ENCODE data around the gene PAGE4. TPM values are rescaled to one million over a fixed set of nuclear protein-coding genes. Genes with fewer than 3 reads are reported as not detected.

PAGE4 gene
- total RNA-seq, 2 experiments from 2014 or later = not detected

GRCh38 chrX:49878834-49879655 lies 49.9 kb downstream of the PAGE4 start, which contains the start of gene USP27X:
USP27X (plus strand) TSS chrX:49879484; CDS start chrX:49880308, 824 bp downstream.
- BruUV-seq (replicated peaks) = no TSS peak

GRCh38 chrX:49879656-49880277 lies 50.7 kb downstream of the PAGE4 start:
- no peaks in the 10 kb centered on the region for H3K79me2 ChIP-seq (ENCODE audit: insufficient read depth, low read depth, low read length)
- no TSS peak for BruUV-seq (replicated peaks)
- H3K4me2 ChIP-seq (ENCODE audit: low read length) = peak overlapping the region; percentile 68
- peak overlapping the region; percentile 68 for H3K4me3 ChIP-seq (ENCODE audit: low read depth, low read length, poor library complexity, severe bottlenecking)
- H3K27ac ChIP-seq (ENCODE audit: low read depth, low read length, poor library complexity, severe bottlenecking) = no peak overlapping the region
- no peaks in the 10 kb centered on the region for H4K20me1 ChIP-seq (ENCODE audit: insufficient read depth, low read length)
- no peak for TF ChIP-seq EZH2phosphoT487 (IDR thresholded peaks at IDR 0.05; ENCODE audit: borderline replicate concordance, low read depth, low read length)
- no peak for TF ChIP-seq CTCF (conservative IDR thresholded peaks at IDR 0.05; ENCODE audit: low read length)
- POLR2A ChIA-PET = interaction anchor here (0.6 kb wide), 1 partner anchor 756 kb away, joined by 3 read pairs; no protein-coding TSS in a partner anchor
- H3K9me3 ChIP-seq (ENCODE audit: low read length) = no peaks in the 10 kb centered on the region
- CTCF ChIA-PET (ENCODE audit: unreplicated experiment) = interaction anchor here (1.4 kb wide), 1 partner anchor 40 kb away, joined by 3 read pairs; no protein-coding TSS in a partner anchor
- H3K4me1 ChIP-seq (ENCODE audit: insufficient read depth, low read length, poor library complexity, severe bottlenecking) = peaks cover 3% of the 10 kb centered on the region
- no peaks in the 10 kb centered on the region for H3K36me3 ChIP-seq (ENCODE audit: insufficient read depth, low read length)
- DNase-seq (ENCODE audit: low spot score) = no peak
- H2AFZ ChIP-seq (ENCODE audit: low read length) = no peak overlapping the region
- intact Hi-C loops (cut with micrococcal nuclease; ENCODE audit: unreplicated experiment) = loop anchor here (5.0 kb wide), 1 partner anchor 38 kb away; no protein-coding TSS in a partner anchor
- H3K9me2 ChIP-seq (ENCODE audit: insufficient read depth, low read length) = no peaks in the 10 kb centered on the region

More at GRCh38 chrX:49878834-49879655, 49.9 kb downstream of the PAGE4 start, which contains the start of gene USP27X:
- no peaks in the 10 kb centered on the region for H3K9me3 ChIP-seq (ENCODE audit: low read length)
- CTCF ChIA-PET (ENCODE audit: unreplicated experiment) = interaction anchor here (1.4 kb wide), 1 partner anchor 40 kb away, joined by 3 read pairs; no protein-coding TSS in a partner anchor
- H3K27ac ChIP-seq (ENCODE audit: low read depth, low read length, poor library complexity, severe bottlenecking) = no peak within 1 kb of the TSS
- peak within 1 kb of the TSS; percentile 72; the same call in 1 of the 2 replicates for H2AFZ ChIP-seq (ENCODE audit: low read length)
- no peaks in the 10 kb centered on the region for H4K20me1 ChIP-seq (ENCODE audit: insufficient read depth, low read length)
- H3K9me2 ChIP-seq (ENCODE audit: insufficient read depth, low read length) = no peaks in the 10 kb centered on the region
- peak within 1 kb of the TSS; percentile 68 for H3K4me3 ChIP-seq (ENCODE audit: low read depth, low read length, poor library complexity, severe bottlenecking)
- peak within 1 kb of the TSS; percentile 68 for H3K4me2 ChIP-seq (ENCODE audit: low read length)
- intact Hi-C loops (cut with micrococcal nuclease; ENCODE audit: unreplicated experiment) = no loop called here
- DNase-seq (ENCODE audit: low spot score) = peak; percentile 73
- no peaks in the 10 kb centered on the region for H3K36me3 ChIP-seq (ENCODE audit: insufficient read depth, low read length)
- POLR2A ChIA-PET = interaction anchor here (0.6 kb wide), 1 partner anchor 756 kb away, joined by 3 read pairs; no protein-coding TSS in a partner anchor
- TF ChIP-seq CTCF (conservative IDR thresholded peaks at IDR 0.05; ENCODE audit: low read length) (peak; percentile 70), EZH2phosphoT487 (IDR thresholded peaks at IDR 0.05; ENCODE audit: borderline replicate concordance, low read depth, low read length) (no peak)
- H3K4me1 ChIP-seq (ENCODE audit: insufficient read depth, low read length, poor library complexity, severe bottlenecking) = peaks cover 3% of the 10 kb centered on the region
- no peaks in the 10 kb centered on the region for H3K79me2 ChIP-seq (ENCODE audit: insufficient read depth, low read depth, low read length)
